Measurements from ENCODE around the gene PLEKHA5. TPM values are rescaled to one million over a fixed set of nuclear protein-coding genes. Genes with fewer than 3 reads are reported as not detected.
"Not testable (repeated sequence)": the region's sequence is repeated elsewhere in the genome, so short reads cannot be mapped to it uniquely, and the experiment has no call there.

The PLEKHA5 gene
- total RNA-seq, 1 donor from 2014 or later: 23.4 TPM

- no peak for DNase-seq (ENCODE audit: low read depth)
- no peak overlapping the region for H3K4me3 ChIP-seq (ENCODE audit: low read depth, low read length)
- peak; percentile 35 for TF ChIP-seq CTCF (conservative IDR thresholded peaks at IDR 0.05; ENCODE audit: low read depth, low read length)
These were observed 93.5 kb downstream of the PLEKHA5 start for GRCh38 chr12:19223018-19223417.

- no peak for DNase-seq (ENCODE audit: low read depth)
- no peak overlapping the region for H3K4me3 ChIP-seq (ENCODE audit: low read depth, low read length)
- no peak for TF ChIP-seq CTCF (conservative IDR thresholded peaks at IDR 0.05; ENCODE audit: low read depth, low read length)
These were observed 94.2 kb downstream of the PLEKHA5 start for GRCh38 chr12:19223695-19224094.

- DNase-seq (ENCODE audit: low read depth): no peak
- H3K4me3 ChIP-seq (ENCODE audit: low read depth, low read length): no peak overlapping the region
- no peak for TF ChIP-seq CTCF (conservative IDR thresholded peaks at IDR 0.05; ENCODE audit: low read depth, low read length)
These were observed 95.2 kb downstream of the PLEKHA5 start for GRCh38 chr12:19224746-19225145.

DNA sequence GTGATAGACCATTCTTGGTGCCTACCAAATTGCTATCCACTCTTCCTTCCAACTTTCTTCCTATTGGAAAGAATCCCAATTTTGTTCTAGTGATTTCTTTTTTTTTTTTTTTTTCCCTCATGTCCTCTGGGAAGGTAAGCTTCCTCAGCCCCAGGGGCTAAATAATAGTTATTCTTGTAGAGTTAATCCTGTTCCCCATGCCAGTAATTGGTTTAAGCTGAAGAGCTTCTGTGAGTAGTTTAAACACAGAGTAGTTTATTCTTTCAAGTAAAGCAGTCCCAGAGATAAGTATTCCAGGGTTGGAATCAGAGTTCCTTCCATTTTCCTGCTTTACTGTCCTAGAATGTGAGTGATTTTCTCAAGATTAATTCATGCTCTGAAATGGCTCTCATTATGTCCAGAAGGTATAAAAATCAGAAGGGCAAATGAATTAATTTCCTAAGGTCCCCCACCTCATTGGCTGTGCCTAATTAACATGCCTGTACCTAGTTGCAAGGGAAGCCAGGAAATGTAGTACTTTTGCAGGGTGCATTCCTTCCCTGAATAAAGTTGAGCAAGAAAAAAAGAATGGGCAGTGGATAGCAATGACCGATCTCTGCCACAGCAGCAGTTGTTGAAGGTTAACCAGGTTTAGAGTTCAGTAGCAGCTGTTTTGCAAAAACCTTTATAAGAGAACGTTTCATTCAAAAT lies 97.8 kb downstream of the PLEKHA5 start:
- TF ChIP-seq CTCF (conservative IDR thresholded peaks at IDR 0.05; ENCODE audit: low read depth, low read length): no peak
- DNase-seq (ENCODE audit: low read depth): no peak
- H3K4me3 ChIP-seq (ENCODE audit: low read depth, low read length): peak overlapping the region; percentile 19

GRCh38 chr12:19227880-19228210 lies 98.3 kb downstream of the PLEKHA5 start:
- no peak for TF ChIP-seq CTCF (conservative IDR thresholded peaks at IDR 0.05; ENCODE audit: low read depth, low read length)
- DNase-seq (ENCODE audit: low read depth): no peak
- peak overlapping the region; percentile 19 for H3K4me3 ChIP-seq (ENCODE audit: low read depth, low read length)

- DNase-seq (ENCODE audit: low read depth); H3K4me3 ChIP-seq (ENCODE audit: low read depth, low read length): not testable (repeated sequence)
These were observed 99.5 kb downstream of the PLEKHA5 start for GRCh38 chr12:19229021-19229420.

DNA sequence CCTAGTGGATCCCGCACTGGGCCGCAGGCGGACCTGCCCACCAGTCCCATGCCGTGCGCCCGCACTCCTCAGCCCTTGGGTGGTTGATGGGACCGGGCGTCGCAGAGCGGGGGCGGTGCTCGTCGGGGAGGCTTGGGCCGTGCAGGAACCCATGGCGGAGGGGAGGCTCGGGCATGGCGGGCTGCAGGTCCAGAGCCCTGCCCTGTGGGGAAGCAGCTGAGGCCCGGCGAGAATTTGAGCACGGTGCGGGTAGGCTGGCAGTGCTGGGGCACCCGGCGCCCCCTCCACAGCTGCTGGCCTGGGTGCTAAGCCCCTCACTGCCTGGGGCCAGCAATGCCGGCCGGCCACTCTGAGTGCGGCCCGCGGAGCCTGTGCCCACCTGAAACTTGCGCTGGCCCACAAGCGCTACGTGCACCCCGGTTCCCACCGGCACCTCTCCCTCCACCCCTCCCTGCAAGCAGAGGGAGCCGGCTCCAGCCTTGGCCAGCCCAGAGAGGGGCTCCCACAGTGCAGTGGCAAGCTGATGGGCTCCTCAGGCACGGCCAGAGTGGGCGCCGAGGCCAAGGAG lies 100.8 kb downstream of the PLEKHA5 start:
- DNase-seq (ENCODE audit: low read depth): no peak
- no peak for TF ChIP-seq CTCF (conservative IDR thresholded peaks at IDR 0.05; ENCODE audit: low read depth, low read length)
- H3K4me3 ChIP-seq (ENCODE audit: low read depth, low read length): no peak overlapping the region

Measured in epithelial cell of proximal tubule (primary cell).